Lower leg skin (tissue), 3 donors: ENCODE results near the gene PCDHGA1.

Experiments used
- CTCF ChIP-seq, 3 donors: fragments of 450-650 bp; IDR thresholded peaks; one replicate each; pipeline ENCODE4 v1.5.1; 2016; ENCODE audit warnings: antibody characterized with exemption in 3 of 3, mild to moderate bottlenecking in 3 of 3, moderate library complexity in 2 of 3
- POLR2A ChIP-seq, 2 donors: fragments of 450-650 bp; IDR thresholded peaks; one replicate each; pipeline ENCODE4 v1.6.1; 2016 to 2017; ENCODE audit warnings: antibody characterized with exemption in 2 of 2, mild to moderate bottlenecking in 1 of 2, moderate library complexity in 1 of 2

DNA sequence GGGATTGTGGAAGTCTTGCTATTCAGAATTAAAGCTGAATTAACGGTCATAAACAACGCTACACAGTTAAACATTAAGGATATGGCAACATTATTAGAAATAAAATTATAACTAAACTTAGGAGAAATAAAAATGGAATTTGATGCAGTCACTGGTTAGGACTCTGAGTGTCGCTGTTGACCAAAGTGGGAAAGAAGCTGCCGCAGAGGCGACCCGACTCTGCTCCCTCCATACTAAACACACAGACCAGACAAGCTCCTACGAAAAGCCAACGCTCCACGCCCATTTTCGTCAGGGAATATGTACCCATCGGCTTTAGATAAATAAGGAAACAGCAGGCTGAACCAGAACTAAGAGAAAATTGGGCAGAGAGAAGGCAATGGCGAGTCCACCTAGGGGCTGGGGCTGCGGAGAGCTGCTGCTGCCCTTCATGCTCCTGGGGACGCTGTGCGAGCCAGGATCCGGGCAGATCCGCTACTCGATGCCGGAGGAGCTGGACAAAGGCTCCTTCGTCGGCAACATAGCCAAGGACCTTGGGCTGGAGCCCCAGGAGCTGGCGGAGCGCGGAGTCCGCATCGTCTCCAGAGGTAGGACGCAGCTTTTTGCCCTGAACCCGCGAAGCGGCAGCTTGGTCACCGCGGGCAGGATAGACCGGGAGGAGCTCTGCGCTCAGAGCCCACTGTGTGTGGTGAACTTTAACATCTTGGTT is 33.8 kb downstream of the PCDHGA1 start, which contains the start of gene PCDHGA5:
- TF ChIP-seq POLR2A (IDR thresholded peaks at IDR 0.05) (no peak), CTCF (IDR thresholded peaks at IDR 0.05) (no peak)
